ENCODE measurements around the gene CYFIP1.
"Not testable (repeated sequence)": the region's sequence is repeated elsewhere in the genome, so short reads cannot be mapped to it uniquely, and the experiment has no call there.

CYFIP1 gene

GRCh38 chr15:22980189-22981050 is at the start of gene CYFIP1:
TSS of gene CYFIP1 (minus strand) at chr15:22980368. CDS start at chr15:22947285, 33,083 bp downstream.
- DNase-seq (ENCODE audit: insufficient read length, low spot score): peak; percentile 75
- FAIRE-seq: no peak

GRCh38 chr15:23026218-23026617 is 46.0 kb upstream of the CYFIP1 start:
- DNase-seq (ENCODE audit: insufficient read length, low spot score) (no peak), FAIRE-seq (no peak)

DNA sequence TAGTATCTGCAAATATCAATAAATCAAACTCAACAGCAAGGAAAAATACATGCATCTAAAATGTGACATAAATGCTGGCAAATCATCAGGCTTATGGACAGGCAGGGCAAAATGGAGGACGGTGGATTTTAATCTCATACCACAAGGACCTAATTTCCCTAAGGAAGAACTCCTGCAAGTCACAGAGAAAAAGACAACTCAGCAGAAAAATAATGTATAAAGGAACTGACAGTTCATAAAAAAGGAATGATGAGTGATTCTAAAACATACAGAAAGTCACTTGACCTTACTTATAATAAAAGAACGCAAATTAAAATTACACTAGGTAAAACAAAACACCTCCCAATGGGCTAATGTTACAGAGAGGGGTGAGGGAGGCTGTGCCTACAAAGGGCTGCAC is 42.0 kb upstream of the CYFIP1 start:
- FAIRE-seq: no peak
- no peak for DNase-seq (ENCODE audit: insufficient read length, low spot score)

- no peak for FAIRE-seq
- DNase-seq (ENCODE audit: insufficient read length, low spot score): no peak
Measured at GRCh38 chr15:23014394-23015000, 34.3 kb upstream of the CYFIP1 start.

DNA sequence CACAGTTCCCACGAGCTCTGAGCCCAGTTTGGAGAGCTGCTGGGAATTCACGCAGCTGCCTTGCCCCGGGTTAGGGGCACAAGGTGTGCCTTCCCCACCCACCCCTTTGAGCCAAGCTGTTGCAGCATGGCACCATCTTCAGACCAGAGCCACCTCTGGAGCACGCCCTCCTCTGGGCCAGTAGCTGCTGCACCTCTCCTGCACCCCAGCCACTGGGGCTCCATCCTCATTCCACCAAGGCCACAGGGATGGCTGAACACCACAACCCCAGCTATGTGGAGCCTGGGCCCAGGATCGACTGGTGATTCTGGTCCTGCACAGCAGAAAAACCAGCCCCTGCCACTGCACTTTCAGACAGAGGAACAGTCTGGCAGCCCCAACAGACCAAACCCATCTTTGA is 33.5 kb upstream of the CYFIP1 start:
- DNase-seq (ENCODE audit: insufficient read length, low spot score) (no peak), FAIRE-seq (no peak)

- FAIRE-seq; DNase-seq (ENCODE audit: insufficient read length, low spot score): not testable (repeated sequence)
Measured at GRCh38 chr15:23012616-23013015, 32.4 kb upstream of the CYFIP1 start.

DNA sequence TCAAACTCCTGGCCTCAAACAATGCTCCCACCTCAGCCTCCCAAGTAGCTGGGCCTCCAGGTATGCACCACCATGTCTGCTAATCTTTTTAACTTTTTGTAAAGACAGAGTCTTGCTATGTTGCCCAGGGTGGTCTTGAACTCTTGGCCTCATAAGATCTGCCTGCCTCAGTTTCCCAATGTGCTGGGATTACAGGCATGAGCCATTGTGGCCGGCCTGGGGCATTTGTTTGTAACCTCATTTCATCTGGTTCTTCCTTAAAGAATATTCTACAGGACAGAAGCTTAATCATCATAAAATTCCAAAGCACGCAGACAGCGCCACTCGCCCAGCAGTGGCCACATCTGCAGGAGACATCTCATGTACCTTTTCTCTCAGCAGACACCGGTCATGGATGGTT is 23.6 kb upstream of the CYFIP1 start:
- FAIRE-seq (no peak), DNase-seq (ENCODE audit: insufficient read length, low spot score) (no peak)

DNA sequence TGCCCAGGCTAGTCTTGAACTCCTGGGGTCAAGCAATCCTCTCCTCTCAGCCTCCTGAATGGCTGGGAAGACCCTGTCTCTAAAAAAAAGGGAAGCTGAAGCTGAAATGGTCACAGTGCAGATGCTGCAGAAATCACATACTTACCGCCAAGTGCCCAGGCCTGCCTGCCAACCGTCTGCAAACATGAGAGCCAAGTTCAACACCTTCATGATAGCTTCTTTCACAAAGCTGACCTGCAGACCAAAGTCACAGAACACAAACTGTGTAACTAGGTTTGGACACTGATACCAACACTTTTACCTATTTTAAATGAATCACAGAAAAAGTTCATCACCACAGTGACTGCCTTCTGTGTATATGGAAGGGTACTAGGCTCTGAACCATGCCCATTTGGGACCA is 22.8 kb upstream of the CYFIP1 start:
- no peak for FAIRE-seq
- DNase-seq (ENCODE audit: insufficient read length, low spot score): no peak

DNA sequence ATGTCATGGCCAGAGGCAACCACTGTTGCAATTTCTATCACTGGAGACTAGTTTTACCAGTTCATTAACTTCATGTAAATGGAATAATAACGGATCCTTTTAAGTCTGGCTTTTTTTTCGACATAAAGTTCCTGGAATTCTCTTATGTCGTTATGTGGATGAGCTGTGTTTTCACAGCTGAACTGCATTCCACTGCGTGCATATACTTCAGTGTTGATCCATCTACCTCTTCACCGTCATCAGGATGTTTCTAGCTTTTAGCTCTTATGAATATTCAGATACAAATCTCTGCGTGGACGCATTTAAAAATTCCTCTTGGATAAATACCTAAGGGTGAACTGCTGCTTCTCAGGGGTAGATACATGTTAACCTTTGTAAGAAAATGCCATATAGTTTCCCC is 15.6 kb upstream of the CYFIP1 start:
- DNase-seq (ENCODE audit: insufficient read length, low spot score) (no peak), FAIRE-seq (no peak)

GRCh38 chr15:22992024-22992326 is 11.8 kb upstream of the CYFIP1 start:
- DNase-seq (ENCODE audit: insufficient read length, low spot score) (no peak), FAIRE-seq (no peak)

DNA sequence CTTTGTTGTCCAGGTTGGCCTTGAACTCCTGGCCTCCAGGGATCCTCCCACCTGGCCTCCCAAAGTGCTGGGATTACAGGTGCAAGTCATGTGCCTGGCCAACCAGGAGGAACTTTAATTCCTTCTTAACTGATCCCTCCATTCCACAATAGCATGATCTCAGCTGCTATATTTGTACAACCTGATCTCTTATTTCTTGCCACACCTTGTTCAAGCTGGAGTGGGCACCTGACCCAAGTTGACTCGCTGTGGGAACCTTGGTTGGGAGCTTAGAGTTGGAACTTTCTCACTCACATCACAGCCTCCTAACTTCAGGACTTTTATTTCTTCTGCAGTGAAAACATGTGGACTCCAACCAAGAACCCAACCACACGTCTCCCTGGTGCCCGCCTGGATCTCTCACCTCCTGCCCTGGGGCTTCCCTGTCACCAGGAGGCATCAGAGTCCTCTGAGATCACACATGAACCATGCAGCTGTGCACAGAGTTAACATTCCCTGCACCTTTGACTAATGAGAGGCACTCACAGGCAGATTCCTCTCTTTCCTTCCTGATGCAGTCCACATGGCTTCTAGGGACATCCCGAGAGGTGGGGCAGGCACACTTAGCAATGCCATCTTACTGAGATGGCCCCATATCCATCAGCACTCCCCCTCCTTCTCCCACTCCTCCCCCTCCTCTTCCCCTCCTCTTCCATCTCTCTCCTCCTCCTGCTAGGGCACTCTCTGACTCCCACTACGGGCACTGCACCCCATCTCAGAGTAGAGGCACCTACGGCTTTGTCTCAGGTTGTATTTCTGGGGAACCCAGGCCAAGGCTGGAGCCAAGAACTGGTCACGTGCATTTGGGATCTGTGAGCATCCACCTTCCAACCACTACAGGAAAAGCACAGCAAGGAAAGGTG is 9.7 kb upstream of the CYFIP1 start:
- FAIRE-seq: no peak

GRCh38 chr15:22988811-22989210 is 8.6 kb upstream of the CYFIP1 start:
- no peak for DNase-seq (ENCODE audit: insufficient read length, low spot score)
- FAIRE-seq: no peak

More for the DNA sequence above, 9.7 kb upstream of the CYFIP1 start:
- no peak for DNase-seq (ENCODE audit: insufficient read length, low spot score)

DNA sequence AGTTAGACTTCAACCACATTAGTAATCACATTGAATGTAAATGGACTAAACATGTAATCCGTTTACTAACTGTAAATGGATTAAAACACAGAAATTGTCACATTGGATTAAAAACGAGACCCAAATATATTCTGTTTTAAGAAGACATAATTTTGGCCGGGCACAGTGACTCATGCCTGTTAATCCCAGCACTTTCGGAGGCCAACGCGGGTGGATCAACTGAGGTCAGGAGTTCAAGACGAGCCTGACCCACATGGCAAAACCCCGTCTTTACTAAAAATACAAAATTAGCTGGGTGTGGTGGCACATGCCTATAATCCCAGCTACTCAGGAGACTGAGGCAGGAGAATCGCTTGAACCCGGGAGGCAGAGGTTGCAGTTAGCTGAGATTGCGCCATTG is 1.8 kb upstream of the CYFIP1 start:
- DNase-seq (ENCODE audit: insufficient read length, low spot score); FAIRE-seq: not testable (repeated sequence)

DNA sequence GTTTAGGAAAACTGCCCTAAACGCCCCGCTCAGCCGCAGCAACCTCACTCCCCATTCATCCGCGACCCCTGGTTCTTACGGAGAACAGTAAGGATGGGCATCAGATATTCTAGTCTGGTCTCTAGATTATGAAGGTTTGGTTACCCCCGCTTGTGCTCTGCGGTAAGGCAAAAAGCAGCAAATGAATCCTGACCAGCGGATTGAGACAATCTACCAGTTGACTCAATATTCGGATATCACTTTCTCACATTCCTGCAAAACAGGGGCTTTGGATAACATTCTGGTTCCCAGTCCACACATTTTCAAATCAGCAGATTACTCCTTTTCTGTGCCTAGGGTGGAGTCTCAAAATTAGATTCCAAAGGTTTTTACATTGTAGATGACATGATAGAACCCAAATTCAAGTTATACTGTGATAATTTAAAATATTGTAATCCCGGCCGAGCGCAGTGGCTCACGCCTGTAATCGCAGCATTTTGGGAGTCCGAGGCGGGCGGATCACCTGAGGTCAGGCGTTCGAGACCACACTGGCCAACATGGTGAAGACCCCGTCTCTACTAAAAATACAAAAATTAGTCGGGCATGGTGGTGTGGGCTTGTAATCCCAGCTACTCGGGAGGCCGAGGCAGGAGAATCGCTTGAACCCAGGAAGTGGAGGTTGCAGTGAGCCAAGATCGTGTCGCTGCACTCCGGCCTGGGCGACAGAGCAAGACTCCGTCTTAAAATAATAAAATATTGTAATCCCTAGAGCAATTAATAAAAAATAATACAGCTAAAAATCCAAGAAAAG is 1.1 kb upstream of the CYFIP1 start:
- DNase-seq (ENCODE audit: insufficient read length, low spot score): no peak
- FAIRE-seq: no peak

DNA sequence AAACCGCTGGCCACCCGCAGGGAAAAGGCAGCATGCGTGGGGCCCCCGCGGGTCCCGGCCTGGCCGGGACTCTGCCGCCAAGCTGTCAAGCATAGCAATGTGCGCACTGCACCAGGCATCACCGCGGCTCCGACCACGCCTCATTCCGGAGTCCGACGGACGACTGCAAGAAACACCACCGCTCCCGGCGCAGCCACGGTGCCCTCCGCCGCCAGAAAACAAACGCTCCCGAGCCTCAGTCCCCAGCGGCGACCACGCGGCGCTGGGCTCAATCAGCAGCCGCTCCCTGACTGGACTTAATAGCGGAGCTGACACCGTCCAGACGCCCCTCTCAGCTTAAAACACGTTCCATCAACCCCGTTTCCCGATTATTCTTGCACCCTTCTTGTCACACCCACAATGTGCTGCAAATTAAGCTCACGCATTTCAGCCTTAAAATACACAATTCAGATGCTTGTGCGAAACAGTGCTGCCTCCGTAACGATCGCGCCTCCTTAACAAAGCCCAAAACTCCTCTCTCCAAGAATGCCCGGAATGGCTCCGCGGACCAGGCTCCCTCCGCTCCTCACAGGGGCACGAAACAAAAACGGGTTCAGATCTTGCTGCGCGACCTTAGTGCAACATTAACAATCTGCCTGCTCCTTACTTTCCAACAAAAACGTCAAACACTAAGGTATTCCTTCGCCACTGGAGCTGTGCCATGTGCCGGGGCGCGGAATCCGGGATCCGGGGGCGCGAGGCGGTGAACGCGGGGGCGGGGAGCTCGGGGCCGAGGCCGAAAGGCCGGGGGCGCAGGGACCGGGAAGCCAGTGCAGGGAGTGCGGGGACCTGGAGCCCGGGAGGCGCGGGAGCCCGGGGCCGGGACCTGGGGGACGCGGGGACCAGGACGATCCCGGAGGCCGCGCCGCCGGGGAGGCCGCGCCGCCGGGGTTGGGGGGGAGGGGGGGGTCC is 655 bp downstream of the CYFIP1 start:
- FAIRE-seq: no peak
- peak; percentile 33 for DNase-seq (ENCODE audit: insufficient read length, low spot score)

GRCh38 chr15:22978691-22979237 is 1.4 kb downstream of the CYFIP1 start:
- no peak for FAIRE-seq
- no peak for DNase-seq (ENCODE audit: insufficient read length, low spot score)

DNA sequence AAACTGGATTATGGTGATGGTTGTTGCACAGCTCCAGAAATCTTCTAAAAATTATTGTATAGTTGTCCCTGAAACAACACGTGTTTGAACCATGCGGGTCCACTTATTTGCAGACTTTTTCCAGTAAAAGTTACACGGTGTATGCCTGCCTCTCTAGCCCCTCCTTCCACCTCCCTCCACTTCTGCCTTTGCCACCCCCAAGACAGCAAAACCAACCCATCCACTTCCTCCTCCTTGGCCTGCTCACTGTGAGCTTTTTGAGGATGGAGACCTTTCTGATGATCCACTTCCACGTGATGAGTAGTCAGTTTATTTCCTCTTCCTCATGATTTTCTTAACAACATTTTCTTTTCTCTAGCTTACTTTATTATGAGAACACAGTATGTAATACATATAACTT is 5.4 kb downstream of the CYFIP1 start:
- no peak for FAIRE-seq
- no peak for DNase-seq (ENCODE audit: insufficient read length, low spot score)

- FAIRE-seq (no peak), DNase-seq (ENCODE audit: insufficient read length, low spot score) (no peak)
Measured at GRCh38 chr15:22973987-22974386, 6.2 kb downstream of the CYFIP1 start.

DNA sequence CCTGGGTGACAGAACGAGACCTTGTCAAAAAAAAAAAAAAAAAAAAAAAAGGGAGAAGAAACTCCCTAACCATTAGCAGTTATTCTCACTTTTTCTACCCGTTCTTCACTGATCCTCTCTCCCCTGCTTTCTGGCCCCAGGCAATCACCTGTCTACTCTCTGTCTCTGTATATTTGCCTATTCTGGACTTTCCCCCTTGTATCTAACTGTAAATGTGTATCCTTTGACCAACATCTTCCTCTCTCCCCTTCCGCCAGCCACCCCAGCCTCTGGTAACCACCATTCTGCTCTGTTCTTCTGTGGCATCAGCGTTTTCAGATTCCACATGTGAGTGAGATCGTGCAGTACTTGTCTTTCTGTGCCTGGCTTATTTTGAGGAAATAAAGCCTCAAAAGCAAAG is 6.9 kb downstream of the CYFIP1 start:
- FAIRE-seq: no peak
- no peak for DNase-seq (ENCODE audit: insufficient read length, low spot score)
